HG03565 (cell line): ENCODE results near the gene WNK2.

Source experiments
- ATAC-seq: cut with Tn5 transposase; IDR thresholded peaks from one replicate; pipeline ENCODE4 v1.9.1; 2021; ENCODE audit warnings: mild to moderate bottlenecking, moderate library complexity; ENCODE audit not compliant: unreplicated experiment

WNK2 gene

GRCh38 chr9:93184432-93185265, 710 bp downstream of the WNK2 start:
- ATAC-seq: no peak

GRCh38 chr9:93185266-93186214, 1.6 kb downstream of the WNK2 start:
- no peak for ATAC-seq

GRCh38 chr9:93186215-93186945, 2.4 kb downstream of the WNK2 start:
- ATAC-seq: no peak

GRCh38 chr9:93187047-93187446, 3.1 kb downstream of the WNK2 start:
- ATAC-seq: no peak

- ATAC-seq: no peak
Measured at GRCh38 chr9:93187574-93187973, 3.6 kb downstream of the WNK2 start.

GRCh38 chr9:93188426-93189368, 4.8 kb downstream of the WNK2 start:
- no peak for ATAC-seq

GRCh38 chr9:93189369-93190132, 5.6 kb downstream of the WNK2 start:
- no peak for ATAC-seq

GRCh38 chr9:93190133-93190525, 6.2 kb downstream of the WNK2 start:
- ATAC-seq: no peak

- no peak for ATAC-seq
Measured at GRCh38 chr9:93190656-93191353, 6.9 kb downstream of the WNK2 start.

- no peak for ATAC-seq
Measured at GRCh38 chr9:93191354-93191660, 7.4 kb downstream of the WNK2 start.

- ATAC-seq: no peak
Measured at GRCh38 chr9:93192721-93193387, 8.9 kb downstream of the WNK2 start.

GRCh38 chr9:93193388-93194220, 9.7 kb downstream of the WNK2 start:
- ATAC-seq: no peak

GRCh38 chr9:93194221-93194625, 10.3 kb downstream of the WNK2 start:
- ATAC-seq: no peak

GRCh38 chr9:93194641-93195040, 10.7 kb downstream of the WNK2 start:
- ATAC-seq: no peak

GRCh38 chr9:93196096-93197055, 12.4 kb downstream of the WNK2 start:
- ATAC-seq: no peak

GRCh38 chr9:93197670-93198069, 13.7 kb downstream of the WNK2 start:
- ATAC-seq: no peak
